Endothelial cell of umbilical vein (primary cell): ENCODE measurements around the gene SLC36A2. TPM values are rescaled to one million over a fixed set of nuclear protein-coding genes. Genes with fewer than 3 reads are reported as not detected.

ENCODE experiments used
- Bru-seq: library from RNA; stranded (reverse); fragments of 400-500 nt; gene quantifications from one replicate; lab custom pipeline; 2021; lab: Mats Ljungman, UMichigan
- BruChase-seq, 2 experiments: library from RNA; stranded (reverse); fragments of 400-500 nt; gene quantifications; one replicate each; lab custom pipeline; 2021; lab: Mats Ljungman, UMichigan
- BruUV-seq: library from RNA; stranded (reverse); fragments of 400-500 nt; replicated peaks from 2 replicates; lab custom pipeline; 2021; lab: Mats Ljungman, UMichigan
- CTCF ChIA-PET: fragments of 300-600, 350-600 bp; sonication (Branson Sonifier 250); formaldehyde crosslinking; loops from one replicate; lab custom pipeline; 2021; ENCODE audit warnings: antibody characterized with exemption, inconsistent platforms; lab: Charles Lee
- POLR2A ChIA-PET: fragments of 300-600, 350-600 bp; sonication (Branson Sonifier 250); formaldehyde crosslinking; loops from one replicate; lab custom pipeline; 2021; ENCODE audit warnings: antibody characterized with exemption, inconsistent platforms; lab: Charles Lee
- DNase-seq: peaks from one replicate; pipeline ENCODE4 v3.0.0-alpha.2; 2011; ENCODE audit warnings: low read depth, low spot score
- FAIRE-seq: peaks from 2 replicates; lab custom pipeline; 2011; peaks lifted over from hg19 to GRCh38; lab: Jason Lieb, UNC
- H2AFZ ChIP-seq: 2 replicates; pipeline ENCODE4 v1.6.0; 2012; ENCODE audit warnings: low read depth, low read length, control low read depth, inconsistent platforms
- H3K27ac ChIP-seq: 2 replicates; pipeline ENCODE4 v1.5.1; 2011; ENCODE audit warnings: low read depth, mild to moderate bottlenecking, control low read depth, low read length, moderate library complexity; ENCODE audit not compliant: insufficient read depth
- H3K27me3 ChIP-seq, 2 experiments: 2 replicates each; pipeline versions ENCODE4 v1.6.0 to v1.6.1; 2011; ENCODE audit warnings: low read length in 2 of 2, mixed read lengths in 1 of 2; ENCODE audit not compliant: control insufficient read depth in 2 of 2, insufficient read depth in 2 of 2
- H3K36me3 ChIP-seq, 2 experiments: 2 replicates in 1 of 2; 3 replicates in 1 of 2; pipeline ENCODE4 v1.5.1; 2011; ENCODE audit warnings: low read length in 2 of 2, mild to moderate bottlenecking in 1 of 2, moderate library complexity in 1 of 2; ENCODE audit not compliant: control insufficient read depth in 2 of 2, insufficient read depth in 2 of 2; ENCODE audit errors: extremely low read depth in 1 of 2
- H3K4me1 ChIP-seq: 3 replicates; pipeline ENCODE4 v1.5.1; 2011; ENCODE audit warnings: mild to moderate bottlenecking, low read length; ENCODE audit not compliant: control insufficient read depth, insufficient read depth; ENCODE audit errors: extremely low read depth
- H3K4me2 ChIP-seq: 2 replicates; pipeline ENCODE4 v1.6.1; 2011; ENCODE audit warnings: low read length, control low read depth, mixed read lengths; ENCODE audit not compliant: insufficient read depth
- H3K4me3 ChIP-seq, 3 experiments: fragments of 200-600 bp in 1 of 3; sonication (generic), shearing (Covaris generic) in 1 of 3; replicated peaks in 1 of 3; 2 replicates each; pipeline ENCODE4 v1.5.1; 2011 to 2016; ENCODE audit warnings: control low read depth in 3 of 3, low read length in 3 of 3, mild to moderate bottlenecking in 2 of 3, inconsistent platforms in 1 of 3, low read depth in 1 of 3, moderate library complexity in 1 of 3; ENCODE audit not compliant: insufficient read depth in 1 of 3
- H3K79me2 ChIP-seq: 2 replicates; pipeline ENCODE4 v1.6.0; 2012; ENCODE audit warnings: low read length, inconsistent platforms; ENCODE audit not compliant: control insufficient read depth, insufficient read depth
- H3K9ac ChIP-seq: replicated peaks from 2 replicates; pipeline ENCODE3; 2011; ENCODE audit warnings: low read length, control low read depth; ENCODE audit not compliant: insufficient read depth; ENCODE audit errors: extremely low read depth
- H3K9me1 ChIP-seq: replicated peaks from 3 replicates; pipeline ENCODE4 v1.6.0; 2011; ENCODE audit warnings: mild to moderate bottlenecking, low read length; ENCODE audit not compliant: control insufficient read depth, insufficient read depth; ENCODE audit errors: extremely low read depth
- H3K9me3 ChIP-seq: replicated peaks from 2 replicates; pipeline ENCODE4 v1.5.1; 2012; ENCODE audit warnings: low read length, inconsistent platforms; ENCODE audit not compliant: control insufficient read depth, insufficient read depth
- H4K20me1 ChIP-seq: replicated peaks from 2 replicates; pipeline ENCODE3; 2011; ENCODE audit warnings: mild to moderate bottlenecking, low read length; ENCODE audit not compliant: control insufficient read depth, insufficient read depth; ENCODE audit errors: extremely low read depth
- EZH2 ChIP-seq: IDR thresholded peaks from 2 replicates; pipeline ENCODE4 v1.6.1; 2012; ENCODE audit warnings: borderline replicate concordance, low read depth, mild to moderate bottlenecking, moderate library complexity, low read length, inconsistent platforms; ENCODE audit not compliant: severe bottlenecking
- JUN ChIP-seq: IDR thresholded peaks from 2 replicates; pipeline ENCODE4 v1.6.1; 2011; ENCODE audit warnings: borderline replicate concordance, low read depth; ENCODE audit not compliant: insufficient read length, insufficient read depth
- POLR2A ChIP-seq: IDR thresholded peaks from 2 replicates; pipeline ENCODE4 v1.6.1; 2012; ENCODE audit warnings: low read depth, mild to moderate bottlenecking, control low read depth, low read length
- POLR2AphosphoS5 ChIP-seq: IDR thresholded peaks from 2 replicates; pipeline ENCODE4 v1.6.1; 2012; ENCODE audit warnings: low read depth, mild to moderate bottlenecking, control low read depth, low read length, moderate library complexity; ENCODE audit not compliant: insufficient read depth
- dilution Hi-C: fragments of 300-500 bp; cut with MboI; formaldehyde crosslinking; loops from one replicate; pipeline ENCODE4 v1.15.0; 2019; ENCODE audit warnings: low sequenced_read_pairs; ENCODE audit not compliant: extremely low pct_ligation_motif_present
- intact Hi-C: fragments of 100-400 bp; cut with micrococcal nuclease; formaldehyde crosslinking; loops from one replicate; pipeline ENCODE4 v1.10.0; 2022
- long read RNA-seq: library from polyadenylated mRNA; stranded (forward); transcript quantifications from one replicate; pipeline ENCODE4 v2.0.0, GENCODE V29; 2021
- polyA minus RNA-seq, 3 experiments: library from RNA; depleted of rRNA, polyadenylated mRNA; stranded (reverse); fragments of >200 nt; gene quantifications; 1 replicate in 1 of 3; 2 replicates in 2 of 3; pipeline ENCODE4 v1.2.3, GENCODE V29; 2011
- polyA plus RNA-seq, 4 experiments: library from polyadenylated mRNA; depleted of rRNA in 3 of 4; stranded (reverse) in 3 of 4; unstranded in 1 of 4; fragments of >200 nt; gene quantifications; 2 replicates each; pipeline versions ENCODE4 v1.2.1 to v1.2.3, GENCODE V29; 2011 to 2012; ENCODE audit warnings: missing spikeins in 1 of 4
- total RNA-seq: library from RNA; stranded (reverse); gene quantifications from 2 replicates; pipeline ENCODE4 v1.2.3, GENCODE V29; 2021
- TF ChIP-seq, protein P1 (sequence below), 2 donors: IDR thresholded peaks; 1 replicate in 1 of 2; 2 replicates in 1 of 2; pipeline ENCODE4 v1.5.1; 2011; ENCODE audit warnings: low read length in 2 of 2, mild to moderate bottlenecking in 2 of 2, moderate library complexity in 2 of 2, control low read depth in 1 of 2, inconsistent platforms in 1 of 2, low read depth in 1 of 2; ENCODE audit not compliant: insufficient read depth in 1 of 2; ENCODE audit errors: extremely low read depth in 1 of 2

SLC36A2 gene
- not detected in 2 replicates for total RNA-seq
- not detected in 2 replicates for polyA plus RNA-seq
- polyA plus RNA-seq (2011; cell fraction: cytosol; rRNA removed): not detected in 2 replicates
- not detected in 2 replicates for polyA plus RNA-seq (2011; cell fraction: nucleus; rRNA removed)
- not detected in 2 replicates for polyA plus RNA-seq (2012)
- not detected in 2 replicates for polyA minus RNA-seq
- polyA minus RNA-seq (2011; cell fraction: cytosol; rRNA and poly(A)+ RNA removed): not detected
- not detected in 2 replicates for polyA minus RNA-seq (2011; cell fraction: nucleus; rRNA and poly(A)+ RNA removed)
- not detected for Bru-seq, nascent RNA
- not detected for BruChase-seq, experiment 1, labeled RNA remaining after a 6-hour chase
- not detected for BruChase-seq, experiment 2, labeled RNA remaining after a 2-hour chase
- long read RNA-seq: 0 reads

DNA sequence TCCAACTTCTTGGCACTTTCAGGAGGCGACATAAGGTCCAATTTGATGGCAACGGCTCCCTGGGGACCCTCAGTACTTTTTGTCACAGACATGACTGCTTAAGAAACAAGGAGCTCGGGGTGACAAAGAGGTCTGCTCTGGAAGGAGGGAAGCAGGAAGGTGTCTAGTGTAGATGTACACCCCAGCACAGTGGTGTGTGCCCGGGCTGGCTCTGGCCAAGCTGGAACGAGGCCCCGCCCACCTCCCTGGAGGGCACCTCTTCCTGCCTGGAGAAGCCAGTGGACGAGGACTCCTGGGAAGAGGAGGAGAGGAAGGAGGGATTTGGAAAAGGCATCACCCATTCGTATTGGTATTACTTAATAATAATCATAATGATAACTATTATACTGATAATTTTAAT is at the start of gene SLC36A2:
SLC36A2 (minus strand) TSS at position 191 of the 400 bp plus-strand sequence; CDS start at position 92, 99 bp downstream.
- dilution Hi-C loops (no loop called here), intact Hi-C loops (no loop called here)
- no peaks in the 10 kb centered on the region for H3K9me1 ChIP-seq
- H3K9me3 ChIP-seq: no peaks in the 10 kb centered on the region
- H3K27ac ChIP-seq: no peak within 1 kb of the TSS
- BruUV-seq: no TSS peak
- H3K9ac ChIP-seq: no peak within 1 kb of the TSS
- no peak within 1 kb of the TSS for H2AFZ ChIP-seq
- no peak within 1 kb of the TSS for H3K4me2 ChIP-seq
- H3K36me3 ChIP-seq: no peaks in the 10 kb centered on the region
- no peak within 1 kb of the TSS for H3K4me3 ChIP-seq
- no peaks in the 10 kb centered on the region for H3K79me2 ChIP-seq
- DNase-seq (no peak), FAIRE-seq (no peak)
- no peaks in the 10 kb centered on the region for H4K20me1 ChIP-seq
- POLR2A ChIA-PET: no interaction called here
- no peaks in the 10 kb centered on the region for H3K4me1 ChIP-seq
- TF ChIP-seq EZH2 (no peak), POLR2AphosphoS5 (no peak), POLR2A (no peak), JUN (no peak)
- TF ChIP-seq, protein P1, sequence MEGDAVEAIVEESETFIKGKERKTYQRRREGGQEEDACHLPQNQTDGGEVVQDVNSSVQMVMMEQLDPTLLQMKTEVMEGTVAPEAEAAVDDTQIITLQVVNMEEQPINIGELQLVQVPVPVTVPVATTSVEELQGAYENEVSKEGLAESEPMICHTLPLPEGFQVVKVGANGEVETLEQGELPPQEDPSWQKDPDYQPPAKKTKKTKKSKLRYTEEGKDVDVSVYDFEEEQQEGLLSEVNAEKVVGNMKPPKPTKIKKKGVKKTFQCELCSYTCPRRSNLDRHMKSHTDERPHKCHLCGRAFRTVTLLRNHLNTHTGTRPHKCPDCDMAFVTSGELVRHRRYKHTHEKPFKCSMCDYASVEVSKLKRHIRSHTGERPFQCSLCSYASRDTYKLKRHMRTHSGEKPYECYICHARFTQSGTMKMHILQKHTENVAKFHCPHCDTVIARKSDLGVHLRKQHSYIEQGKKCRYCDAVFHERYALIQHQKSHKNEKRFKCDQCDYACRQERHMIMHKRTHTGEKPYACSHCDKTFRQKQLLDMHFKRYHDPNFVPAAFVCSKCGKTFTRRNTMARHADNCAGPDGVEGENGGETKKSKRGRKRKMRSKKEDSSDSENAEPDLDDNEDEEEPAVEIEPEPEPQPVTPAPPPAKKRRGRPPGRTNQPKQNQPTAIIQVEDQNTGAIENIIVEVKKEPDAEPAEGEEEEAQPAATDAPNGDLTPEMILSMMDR (IDR thresholded peaks at IDR 0.05; ENCODE audit: extremely low read depth in 1 of 2, insufficient read depth in 1 of 2, low read depth in 1 of 2, low read length in 2 of 2): no peak
- peaks cover 0 to 3% of the 10 kb centered on the region in 2 experiments for H3K27me3 ChIP-seq
- CTCF ChIA-PET: interaction anchor here (1.7 kb wide), 1 partner anchor 10 kb away, joined by 3 read pairs; no protein-coding TSS in a partner anchor
